ENCODE results near the gene SCN2B.

- TF ChIP-seq CTCF (IDR thresholded peaks at IDR 0.05) (no peak), POLR2A (IDR thresholded peaks at IDR 0.05) (no peak), POLR2AphosphoS5 (IDR thresholded peaks at IDR 0.05) (no peak)
Measured at GRCh38 chr11:118209033-118209432, 32.6 kb upstream of the SCN2B start.

Data from prostate gland (tissue), 2 donors.